ENCODE results near the gene AGBL4.

Gene AGBL4

DNA sequence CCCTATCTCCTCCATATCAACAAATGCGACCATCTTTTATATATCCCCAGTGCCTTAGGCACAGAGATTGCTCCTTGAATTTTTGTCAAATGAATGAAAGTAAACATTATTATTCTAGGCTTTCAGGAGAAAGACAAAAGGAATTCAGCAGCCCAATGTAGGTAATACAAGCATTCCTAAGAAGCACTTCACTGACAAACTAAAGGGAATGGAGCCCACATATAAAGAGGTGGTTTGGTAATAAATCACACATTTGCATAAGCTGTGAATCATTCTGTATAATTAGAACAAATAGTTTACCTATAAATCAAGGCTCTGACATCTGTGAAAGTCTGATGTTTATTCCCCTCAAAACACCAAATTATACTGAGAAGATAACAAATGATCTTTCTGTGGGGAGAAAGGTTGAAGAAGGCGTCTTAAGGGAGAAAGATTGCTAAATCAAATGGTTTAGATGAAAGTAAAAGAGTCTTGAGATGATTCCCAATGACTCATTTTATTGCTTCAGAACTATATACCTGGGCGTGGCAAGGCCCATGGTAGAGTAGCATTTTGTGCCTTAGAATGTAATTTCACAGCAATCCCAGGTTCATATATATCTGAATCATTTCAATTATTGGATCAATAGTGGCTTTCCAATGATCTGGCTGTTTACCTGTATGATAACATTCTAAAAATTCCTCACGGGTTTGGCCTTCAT, 558.1 kb downstream of the AGBL4 start:
- DNase-seq (ENCODE audit: low read depth): no peak
- H3K4me3 ChIP-seq (replicated peaks; ENCODE audit: low read depth, low read length): no peak overlapping the region
- TF ChIP-seq, protein P1, sequence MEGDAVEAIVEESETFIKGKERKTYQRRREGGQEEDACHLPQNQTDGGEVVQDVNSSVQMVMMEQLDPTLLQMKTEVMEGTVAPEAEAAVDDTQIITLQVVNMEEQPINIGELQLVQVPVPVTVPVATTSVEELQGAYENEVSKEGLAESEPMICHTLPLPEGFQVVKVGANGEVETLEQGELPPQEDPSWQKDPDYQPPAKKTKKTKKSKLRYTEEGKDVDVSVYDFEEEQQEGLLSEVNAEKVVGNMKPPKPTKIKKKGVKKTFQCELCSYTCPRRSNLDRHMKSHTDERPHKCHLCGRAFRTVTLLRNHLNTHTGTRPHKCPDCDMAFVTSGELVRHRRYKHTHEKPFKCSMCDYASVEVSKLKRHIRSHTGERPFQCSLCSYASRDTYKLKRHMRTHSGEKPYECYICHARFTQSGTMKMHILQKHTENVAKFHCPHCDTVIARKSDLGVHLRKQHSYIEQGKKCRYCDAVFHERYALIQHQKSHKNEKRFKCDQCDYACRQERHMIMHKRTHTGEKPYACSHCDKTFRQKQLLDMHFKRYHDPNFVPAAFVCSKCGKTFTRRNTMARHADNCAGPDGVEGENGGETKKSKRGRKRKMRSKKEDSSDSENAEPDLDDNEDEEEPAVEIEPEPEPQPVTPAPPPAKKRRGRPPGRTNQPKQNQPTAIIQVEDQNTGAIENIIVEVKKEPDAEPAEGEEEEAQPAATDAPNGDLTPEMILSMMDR (IDR thresholded peaks at IDR 0.05; ENCODE audit: low read length, missing control alignments): no peak

- TF ChIP-seq, protein P1 (IDR thresholded peaks at IDR 0.05; ENCODE audit: low read length, missing control alignments): no peak
- H3K4me3 ChIP-seq (replicated peaks; ENCODE audit: low read depth, low read length): no peak overlapping the region
- no peak for DNase-seq (ENCODE audit: low read depth)
Measured at GRCh38 chr1:49448200-49448599, 575.6 kb downstream of the AGBL4 start.

- H3K4me3 ChIP-seq (replicated peaks; ENCODE audit: low read depth, low read length): no peak overlapping the region
- TF ChIP-seq, protein P1 (IDR thresholded peaks at IDR 0.05; ENCODE audit: low read length, missing control alignments): no peak
- DNase-seq (ENCODE audit: low read depth): no peak
Measured at GRCh38 chr1:49436865-49437264, 586.9 kb downstream of the AGBL4 start.

GRCh38 chr1:49435291-49435690, 588.5 kb downstream of the AGBL4 start:
- TF ChIP-seq, protein P1 (IDR thresholded peaks at IDR 0.05; ENCODE audit: low read length, missing control alignments): no peak
- DNase-seq (ENCODE audit: low read depth): no peak
- H3K4me3 ChIP-seq (replicated peaks; ENCODE audit: low read depth, low read length): no peak overlapping the region

DNA sequence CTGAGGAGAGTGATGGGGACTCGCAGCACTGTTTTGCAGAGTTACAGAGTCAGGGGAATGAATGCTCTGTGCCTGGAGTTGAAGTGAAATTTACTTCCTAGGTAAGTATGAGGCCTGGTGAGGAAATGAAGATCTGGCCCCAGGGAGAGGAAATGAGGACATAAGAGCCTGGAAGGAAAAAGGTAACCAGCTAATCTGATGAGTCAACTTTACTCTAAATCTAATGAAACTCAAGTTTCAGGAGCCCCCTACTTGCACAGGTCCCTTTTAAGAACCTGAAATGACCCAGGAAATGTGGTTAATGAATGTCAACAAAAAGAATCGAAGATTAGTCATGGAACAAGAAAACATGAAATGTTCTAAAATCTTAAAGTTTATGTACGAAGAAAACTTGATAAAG, 599.0 kb downstream of the AGBL4 start:
- TF ChIP-seq, protein P1 (IDR thresholded peaks at IDR 0.05; ENCODE audit: low read length, missing control alignments): no peak
- H3K4me3 ChIP-seq (replicated peaks; ENCODE audit: low read depth, low read length): no peak overlapping the region
- DNase-seq (ENCODE audit: low read depth): no peak

- no peak overlapping the region for H3K4me3 ChIP-seq (replicated peaks; ENCODE audit: low read depth, low read length)
- TF ChIP-seq, protein P1 (IDR thresholded peaks at IDR 0.05; ENCODE audit: low read length, missing control alignments): no peak
- DNase-seq (ENCODE audit: low read depth): no peak
Measured at GRCh38 chr1:49416758-49417157, 607.0 kb downstream of the AGBL4 start.

DNA sequence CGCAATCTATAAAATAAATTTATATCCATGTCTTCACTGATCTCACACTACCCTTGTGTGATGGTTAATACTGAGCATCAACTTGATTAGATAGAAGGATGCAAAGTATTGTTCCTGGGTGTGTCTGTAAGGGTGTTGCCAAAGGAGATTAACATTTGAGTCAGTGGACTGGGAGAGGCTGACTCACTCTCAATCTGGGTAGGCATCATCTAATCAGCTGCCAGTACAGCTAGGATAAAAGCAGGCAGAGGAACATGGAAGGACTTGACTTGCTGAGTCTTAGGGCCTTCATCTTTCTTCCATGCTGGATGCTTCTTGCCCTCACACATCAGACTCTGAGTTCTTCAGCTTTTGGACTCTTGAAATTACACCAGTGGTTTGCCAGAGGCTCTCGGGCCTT, 615.4 kb downstream of the AGBL4 start:
- TF ChIP-seq, protein P1 (IDR thresholded peaks at IDR 0.05; ENCODE audit: low read length, missing control alignments): no peak
- no peak for DNase-seq (ENCODE audit: low read depth)
- no peak overlapping the region for H3K4me3 ChIP-seq (replicated peaks; ENCODE audit: low read depth, low read length)
